Stimulated activated CD4-positive, alpha-beta T cell treated with anti-CD3 and anti-CD28 coated beads, Interleukin-15, amount 100 ng/mL, for 48 hours (primary cell): ENCODE data around the gene TBL1X.
"Not testable (repeated sequence)": the region's sequence is repeated elsewhere in the genome, so short reads cannot be mapped to it uniquely, and the experiment has no call there.

Experiments
- DNase-seq, 2 donors: peaks; one replicate each; pipeline ENCODE4 v3.0.0-alpha.2; 2020; ENCODE audit warnings: low read depth in 2 of 2

TBL1X gene

GRCh38 chrX:9765072-9765736, 300.3 kb downstream of the TBL1X start:
- DNase-seq, result no peak

GRCh38 chrX:9765737-9766097, 300.9 kb downstream of the TBL1X start, which contains the start of gene GPR143:
TSS of gene GPR143 (minus strand) at chrX:9765847. CDS start at chrX:9765817, 30 bp downstream.
- no peak for DNase-seq

- no peak for DNase-seq
Measured at GRCh38 chrX:9767375-9767774, 302.5 kb downstream of the TBL1X start.

- DNase-seq, result not testable (repeated sequence)
Measured at GRCh38 chrX:9768321-9768839, 303.5 kb downstream of the TBL1X start.

GRCh38 chrX:9770319-9770718, 305.5 kb downstream of the TBL1X start:
- no peak for DNase-seq

GRCh38 chrX:9772943-9773342, 308.1 kb downstream of the TBL1X start:
- DNase-seq, result no peak

GRCh38 chrX:9775930-9776329, 311.1 kb downstream of the TBL1X start:
- DNase-seq, result no peak

- no peak for DNase-seq
Measured at GRCh38 chrX:9781941-9782340, 317.1 kb downstream of the TBL1X start.

- DNase-seq, result no peak
Measured at GRCh38 chrX:9784332-9784731, 319.5 kb downstream of the TBL1X start.

GRCh38 chrX:9785254-9785943, 320.5 kb downstream of the TBL1X start:
- DNase-seq, result no peak

- DNase-seq, result no peak
Measured at GRCh38 chrX:9785944-9786797, 321.3 kb downstream of the TBL1X start, which contains the start of gene SHROOM2. TSS of gene SHROOM2 (plus strand) at chrX:9786429. CDS start at chrX:9786546, 117 bp downstream.

GRCh38 chrX:9786798-9787635, 322.2 kb downstream of the TBL1X start:
- DNase-seq, result no peak

- no peak for DNase-seq
Measured at GRCh38 chrX:9788911-9789310, 324.1 kb downstream of the TBL1X start.

- no peak for DNase-seq
Measured at GRCh38 chrX:9789555-9789954, 324.7 kb downstream of the TBL1X start.
